Trophoblast cell (in vitro differentiated cells and primary cell): ENCODE measurements around the gene BEST4.

Source experiments
- DNase-seq, 2 donors: peaks; one replicate each; pipeline ENCODE4 v3.0.0-alpha.2; 2016
- H2AFZ ChIP-seq: 2 replicates; pipeline ENCODE4 v1.6.1; 2013; ENCODE audit warnings: low read length, moderate library complexity, mild to moderate bottlenecking; ENCODE audit not compliant: insufficient read depth, poor library complexity
- H2AK5ac ChIP-seq: 2 replicates; pipeline ENCODE4 v1.6.1; 2013; ENCODE audit warnings: mild to moderate bottlenecking, low read length
- H2BK120ac ChIP-seq: 2 replicates; pipeline ENCODE4 v1.6.1; 2013; ENCODE audit warnings: low read length, mild to moderate bottlenecking, moderate library complexity; ENCODE audit not compliant: insufficient read depth, poor library complexity
- H2BK12ac ChIP-seq: 2 replicates; pipeline ENCODE4 v1.6.1; 2013; ENCODE audit warnings: mild to moderate bottlenecking, low read length, moderate library complexity
- H2BK5ac ChIP-seq: 2 replicates; pipeline ENCODE4 v1.6.1; 2013; ENCODE audit warnings: low read length, low read depth, moderate library complexity, mild to moderate bottlenecking; ENCODE audit not compliant: poor library complexity
- H3K14ac ChIP-seq: 2 replicates; pipeline ENCODE4 v1.6.1; 2013; ENCODE audit warnings: mild to moderate bottlenecking, low read length
- H3K18ac ChIP-seq: 2 replicates; pipeline ENCODE4 v1.6.1; 2013; ENCODE audit warnings: mild to moderate bottlenecking, low read length
- H3K23ac ChIP-seq: 2 replicates; pipeline ENCODE4 v1.6.1; 2013; ENCODE audit warnings: low read length
- H3K27ac ChIP-seq: 2 replicates; pipeline ENCODE4 v1.5.1; 2013; ENCODE audit warnings: low read depth, mild to moderate bottlenecking, inconsistent platforms, low read length, moderate library complexity
- H3K27me3 ChIP-seq: 2 replicates; pipeline ENCODE4 v1.6.1; 2013; ENCODE audit warnings: inconsistent platforms, mild to moderate bottlenecking, low read length, moderate library complexity; ENCODE audit not compliant: insufficient read depth
- H3K36me3 ChIP-seq, 2 experiments: 1 replicate in 1 of 2; 2 replicates in 1 of 2; pipeline ENCODE4 v1.6.1; 2013; ENCODE audit warnings: low read length in 2 of 2, mild to moderate bottlenecking in 2 of 2, moderate library complexity in 1 of 2; ENCODE audit not compliant: insufficient read depth in 2 of 2, control insufficient read depth in 1 of 2
- H3K4ac ChIP-seq: 2 replicates; pipeline ENCODE4 v1.6.1; 2013; ENCODE audit warnings: low read depth, mild to moderate bottlenecking, low read length, moderate library complexity
- H3K4me1 ChIP-seq, 2 experiments: 1 replicate in 1 of 2; 2 replicates in 1 of 2; pipeline ENCODE4 v1.6.1; 2013; ENCODE audit warnings: low read length in 2 of 2, mild to moderate bottlenecking in 2 of 2, moderate library complexity in 1 of 2; ENCODE audit not compliant: insufficient read depth in 2 of 2, control insufficient read depth in 1 of 2
- H3K4me2 ChIP-seq: 2 replicates; pipeline ENCODE4 v1.6.1; 2013; ENCODE audit warnings: inconsistent platforms, mild to moderate bottlenecking, low read length, moderate library complexity
- H3K4me3 ChIP-seq: 2 replicates; pipeline ENCODE4 v1.5.1; 2013; ENCODE audit warnings: mild to moderate bottlenecking, low read depth, low read length, inconsistent platforms
- H3K79me1 ChIP-seq: one replicate; pipeline ENCODE4 v1.6.1; 2013; ENCODE audit warnings: low read length
- H3K79me2 ChIP-seq: 2 replicates; pipeline ENCODE4 v1.6.1; 2013; ENCODE audit warnings: low read length, mild to moderate bottlenecking; ENCODE audit not compliant: control insufficient read depth, insufficient read depth, poor library complexity
- H3K9ac ChIP-seq: 2 replicates; pipeline ENCODE4 v1.6.1; 2013; ENCODE audit warnings: mild to moderate bottlenecking, low read length
- H3K9me3 ChIP-seq: 2 replicates; pipeline ENCODE4 v1.6.1; 2013; ENCODE audit warnings: low read depth, mild to moderate bottlenecking, control low read depth, inconsistent platforms, low read length; ENCODE audit not compliant: insufficient read depth
- H4K12ac ChIP-seq: 2 replicates; pipeline ENCODE4 v1.6.1; 2013; ENCODE audit warnings: low read depth, mild to moderate bottlenecking, low read length, moderate library complexity
- H4K8ac ChIP-seq: 2 replicates; pipeline ENCODE4 v1.6.1; 2013; ENCODE audit warnings: low read depth, mild to moderate bottlenecking, low read length, moderate library complexity
- H4K91ac ChIP-seq: one replicate; pipeline ENCODE4 v1.6.1; 2013; ENCODE audit warnings: low read depth, mild to moderate bottlenecking, low read length, moderate library complexity
- WGBS: extraction: QIAGEN DNeasy Blood & Tissue Kit; methylation state at CpG from one replicate; pipeline ENCODE4 v1.1.7; 2013; ENCODE audit warnings: missing lambda C conversion rate; ENCODE audit not compliant: insufficient read length, insufficient coverage; ENCODE audit errors: extremely low coverage; 5-methylcytosine and 5-hydroxymethylcytosine counted together

Gene BEST4

GRCh38 chr1:44785501-44786137 is 2.4 kb downstream of the BEST4 start:
- Histone ChIP-seq H2AFZ (no peak overlapping the region), H2AK5ac (no peak overlapping the region), H4K91ac (no peak overlapping the region), H3K79me2 (no peaks in the 10 kb centered on the region), H3K23ac (no peak overlapping the region), H4K12ac (no peak overlapping the region), H2BK120ac (no peak overlapping the region), H3K27me3 (no peaks in the 10 kb centered on the region), H3K14ac (no peak overlapping the region), H3K4me2 (peak overlapping the region; percentile 57), H2BK5ac (no peak overlapping the region), H3K9ac (no peak overlapping the region), H3K18ac (no peak overlapping the region), H2BK12ac (no peak overlapping the region), H3K4me3 (no peak overlapping the region), H3K4ac (no peak overlapping the region), H3K27ac (no peak overlapping the region), H3K79me1 (peaks cover 2% of the 10 kb centered on the region), H3K4me1 (peaks cover 3 to 17% of the 10 kb centered on the region in 2 experiments), H4K8ac (no peak overlapping the region), H3K36me3 (peaks cover 5% of the 10 kb centered on the region in 2 experiments), H3K9me3 (peaks cover 2% of the 10 kb centered on the region)
- no peak for DNase-seq
- no CpG with 5 or more reads among the region's 11 CpGs for WGBS

GRCh38 chr1:44785029-44785380 is 3.0 kb downstream of the BEST4 start:
- Histone ChIP-seq H4K12ac (no peak overlapping the region), H2BK12ac (no peak overlapping the region), H2AFZ (no peak overlapping the region), H3K18ac (no peak overlapping the region), H3K23ac (no peak overlapping the region), H3K14ac (no peak overlapping the region), H3K27me3 (no peaks in the 10 kb centered on the region), H3K27ac (no peak overlapping the region), H4K91ac (no peak overlapping the region), H3K9me3 (peaks cover 2% of the 10 kb centered on the region), H3K36me3 (peaks cover 9 to 10% of the 10 kb centered on the region in 2 experiments), H3K4ac (no peak overlapping the region), H2BK5ac (no peak overlapping the region), H3K79me2 (no peaks in the 10 kb centered on the region), H3K4me2 (no peak overlapping the region), H3K9ac (no peak overlapping the region), H3K4me1 (peaks cover 3 to 17% of the 10 kb centered on the region in 2 experiments), H2AK5ac (no peak overlapping the region), H4K8ac (no peak overlapping the region), H3K4me3 (no peak overlapping the region), H3K79me1 (peaks cover 2% of the 10 kb centered on the region), H2BK120ac (no peak overlapping the region)
- DNase-seq: no peak
- no CpG with 5 or more reads among the region's 6 CpGs for WGBS

- Histone ChIP-seq H3K23ac (no peak overlapping the region), H2AK5ac (no peak overlapping the region), H3K9ac (no peak overlapping the region), H4K8ac (peak overlapping the region; percentile 72), H3K18ac (no peak overlapping the region), H4K12ac (peak overlapping the region; percentile 31), H3K4me3 (peak overlapping the region; percentile 53), H3K4me1 (peaks cover 3 to 17% of the 10 kb centered on the region in 2 experiments), H2AFZ (peak overlapping the region; percentile 46), H3K36me3 (peaks cover 14 to 16% of the 10 kb centered on the region in 2 experiments), H3K14ac (peak overlapping the region; percentile 14), H3K79me1 (peaks cover 2% of the 10 kb centered on the region), H3K27me3 (no peaks in the 10 kb centered on the region), H4K91ac (no peak overlapping the region), H3K27ac (no peak overlapping the region), H3K9me3 (peaks cover 2% of the 10 kb centered on the region), H3K79me2 (no peaks in the 10 kb centered on the region), H2BK120ac (no peak overlapping the region), H2BK12ac (no peak overlapping the region), H3K4ac (no peak overlapping the region), H3K4me2 (peak overlapping the region; percentile 63), H2BK5ac (no peak overlapping the region)
- peak in 1 of 2 donors; percentile 38 for DNase-seq
- WGBS: no CpG with 5 or more reads among the region's 71 CpGs
Observed at GRCh38 chr1:44784094-44785028, 3.6 kb downstream of the BEST4 start.

- Histone ChIP-seq H3K27me3 (no peaks in the 10 kb centered on the region), H3K79me2 (no peaks in the 10 kb centered on the region), H4K8ac (peak overlapping the region; percentile 72), H3K14ac (no peak overlapping the region), H2BK120ac (no peak overlapping the region), H3K4me2 (peak overlapping the region; percentile 63), H3K4ac (no peak overlapping the region), H3K36me3 (peaks cover 18 to 22% of the 10 kb centered on the region in 2 experiments), H3K23ac (no peak overlapping the region), H3K9ac (no peak overlapping the region), H3K4me1 (peaks cover 3 to 17% of the 10 kb centered on the region in 2 experiments), H2AK5ac (no peak overlapping the region), H2AFZ (peak overlapping the region; percentile 46), H3K18ac (no peak overlapping the region), H3K9me3 (peaks cover 2% of the 10 kb centered on the region), H2BK5ac (no peak overlapping the region), H3K27ac (no peak overlapping the region), H4K12ac (no peak overlapping the region), H3K4me3 (peak overlapping the region; percentile 53), H4K91ac (no peak overlapping the region), H3K79me1 (peaks cover 2% of the 10 kb centered on the region), H2BK12ac (no peak overlapping the region)
- no peak for DNase-seq
- WGBS: no CpG with 5 or more reads among the region's 8 CpGs
Observed at GRCh38 chr1:44783697-44784093, 4.3 kb downstream of the BEST4 start.
